HEK293T (cell line): ENCODE results near the gene C1QTNF1.

Experiments used
- ELF4 ChIP-seq: fragments of 450-650 bp; IDR thresholded peaks from 2 replicates; pipeline ENCODE4 v1.6.1; 2017; ENCODE audit warnings: antibody characterized with exemption
- HDGF ChIP-seq: fragments of 450-650 bp; IDR thresholded peaks from 2 replicates; pipeline ENCODE4 v1.6.1; 2017; ENCODE audit warnings: antibody characterized with exemption, borderline replicate concordance
- L3MBTL2 ChIP-seq: fragments of 450-650 bp; conservative IDR thresholded peaks from 2 replicates; pipeline ENCODE4 v1.6.1; 2016; ENCODE audit warnings: mild to moderate bottlenecking

GRCh38 chr17:79043931-79044320 is 20.0 kb downstream of the C1QTNF1 start:
- no peak for TF ChIP-seq HDGF
- no peak for TF ChIP-seq L3MBTL2
- TF ChIP-seq ELF4: no peak
